ENCODE measurements around the gene PSMB7.

PSMB7 gene

DNA sequence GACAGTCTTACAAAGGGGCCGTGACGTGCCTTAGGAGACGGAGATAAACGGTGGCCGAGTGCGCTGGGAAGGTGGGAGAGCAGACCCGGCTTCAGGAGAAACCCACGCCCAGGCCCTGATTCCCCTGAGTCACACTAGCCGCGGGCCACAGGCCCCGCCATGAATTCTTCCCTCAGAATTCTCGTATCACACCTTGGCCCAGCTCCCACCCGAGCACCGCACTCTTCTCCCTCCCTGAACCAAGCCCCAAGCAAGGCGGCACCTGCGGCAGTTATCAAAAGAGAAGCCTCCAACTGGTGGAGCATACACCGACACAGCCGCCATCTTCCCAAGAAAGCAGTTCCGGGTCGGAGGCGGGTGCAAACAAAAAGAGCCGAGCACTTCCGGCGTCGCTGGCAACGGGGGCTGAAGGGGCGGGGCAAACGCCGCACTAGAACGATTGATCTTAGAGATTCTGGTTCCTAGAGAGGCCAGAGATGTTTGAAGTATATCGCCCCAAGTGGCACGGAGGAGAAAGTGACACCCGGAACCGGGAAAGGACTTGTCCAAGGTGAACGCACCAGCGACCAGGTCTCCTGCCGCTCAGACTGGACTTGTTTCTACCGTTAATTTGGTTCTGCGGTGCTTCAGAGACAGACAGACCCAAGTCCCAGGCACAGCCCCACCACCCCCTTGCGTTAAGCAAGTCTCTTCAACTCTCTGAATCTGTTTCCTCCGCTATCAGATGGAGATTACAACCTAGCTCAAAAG, at the start of gene PSMB7:
PSMB7 (minus strand) TSS at position 341 of the 750 bp plus-strand sequence; CDS start at position 324, 17 bp downstream.
- H3K27ac ChIP-seq (ENCODE audit: low read depth, low read length): peak within 1 kb of the TSS; percentile 86
- H3K4me3 ChIP-seq (ENCODE audit: low read depth, low read length): peak within 1 kb of the TSS; percentile 97
- H3K4me1 ChIP-seq (ENCODE audit: control insufficient read depth, insufficient read depth, low read length): peaks cover 3% of the 10 kb centered on the region; the same call in 1 of the 2 replicates

DNA sequence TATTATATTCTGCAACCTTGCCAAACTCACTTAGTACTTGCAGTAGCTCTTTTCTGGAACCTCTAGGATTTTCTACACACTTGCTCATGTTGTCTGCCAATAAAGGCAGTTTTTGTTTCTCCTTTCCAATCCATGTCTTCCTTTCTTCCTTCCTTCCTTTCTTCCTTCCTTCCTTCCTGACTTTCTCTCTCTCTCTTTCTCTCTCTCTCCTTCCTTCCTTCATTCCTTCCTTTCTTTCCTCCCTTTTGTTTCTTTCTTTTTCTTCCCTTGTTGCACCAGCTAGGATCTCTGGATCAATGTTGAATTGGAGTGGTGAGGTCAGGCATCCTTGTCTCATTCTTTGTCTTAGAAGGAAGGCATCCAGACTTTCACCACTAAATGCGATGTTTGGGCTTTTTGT, 47.5 kb upstream of the PSMB7 start:
- Histone ChIP-seq H3K4me1 (ENCODE audit: control insufficient read depth, insufficient read depth, low read length) (no peaks in the 10 kb centered on the region), H3K4me3 (ENCODE audit: low read depth, low read length) (no peak overlapping the region), H3K9ac (ENCODE audit: low read length) (no peak overlapping the region), H3K36me3 (ENCODE audit: control insufficient read depth, insufficient read depth, low read length) (no peaks in the 10 kb centered on the region), H3K27me3 (ENCODE audit: control insufficient read depth, insufficient read depth, low read length) (peaks cover 3% of the 10 kb centered on the region; the same call in 1 of the 2 replicates), H3K9me3 (ENCODE audit: control insufficient read depth, insufficient read depth, low read depth, low read length) (no peaks in the 10 kb centered on the region), H3K27ac (ENCODE audit: low read depth, low read length) (no peak overlapping the region)

More for the DNA sequence above, at the start of gene PSMB7:
- Histone ChIP-seq H3K9ac (ENCODE audit: low read length) (peak within 1 kb of the TSS; percentile 89), H3K36me3 (ENCODE audit: control insufficient read depth, insufficient read depth, low read length) (peaks cover 40% of the 10 kb centered on the region), H3K27me3 (ENCODE audit: control insufficient read depth, insufficient read depth, low read length) (no peaks in the 10 kb centered on the region), H3K9me3 (ENCODE audit: control insufficient read depth, insufficient read depth, low read depth, low read length) (no peaks in the 10 kb centered on the region)

DNA sequence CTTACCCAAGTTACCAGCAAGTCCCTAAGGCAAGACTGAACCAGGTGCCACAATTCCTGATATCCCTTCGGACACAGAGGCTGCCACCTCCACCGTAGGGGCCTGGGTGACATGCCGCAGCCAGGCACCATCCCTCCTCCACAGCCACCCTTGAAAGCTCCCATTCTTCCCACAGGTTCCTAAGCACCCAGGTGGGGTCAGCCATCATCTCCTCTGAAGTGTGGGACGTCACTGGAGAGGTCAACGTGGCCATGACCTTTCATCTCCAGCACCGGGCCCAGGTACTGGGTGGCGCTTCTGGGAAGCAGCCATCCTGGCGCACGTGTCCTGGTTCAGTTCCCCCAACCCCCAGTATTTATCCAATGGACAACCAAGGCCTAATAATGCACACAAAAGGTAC, 43.2 kb upstream of the PSMB7 start:
- H3K4me3 ChIP-seq (ENCODE audit: low read depth, low read length): no peak overlapping the region
- no peaks in the 10 kb centered on the region for H3K36me3 ChIP-seq (ENCODE audit: control insufficient read depth, insufficient read depth, low read length)
- H3K27me3 ChIP-seq (ENCODE audit: control insufficient read depth, insufficient read depth, low read length): peaks cover 12% of the 10 kb centered on the region
- H3K9me3 ChIP-seq (ENCODE audit: control insufficient read depth, insufficient read depth, low read depth, low read length): no peaks in the 10 kb centered on the region
- peaks cover 9% of the 10 kb centered on the region; the same call in 1 of the 2 replicates for H3K4me1 ChIP-seq (ENCODE audit: control insufficient read depth, insufficient read depth, low read length)
- no peak overlapping the region for H3K9ac ChIP-seq (ENCODE audit: low read length)
- no peak overlapping the region for H3K27ac ChIP-seq (ENCODE audit: low read depth, low read length)

- no peak overlapping the region for H3K27ac ChIP-seq (ENCODE audit: low read depth, low read length)
- no peaks in the 10 kb centered on the region for H3K36me3 ChIP-seq (ENCODE audit: control insufficient read depth, insufficient read depth, low read length)
- H3K9me3 ChIP-seq (ENCODE audit: control insufficient read depth, insufficient read depth, low read depth, low read length): peaks cover under 1% of the 10 kb centered on the region; the same call in 1 of the 2 replicates
- peaks cover 9% of the 10 kb centered on the region; the same call in 1 of the 2 replicates for H3K4me1 ChIP-seq (ENCODE audit: control insufficient read depth, insufficient read depth, low read length)
- no peak overlapping the region for H3K4me3 ChIP-seq (ENCODE audit: low read depth, low read length)
- H3K9ac ChIP-seq (ENCODE audit: low read length): no peak overlapping the region
- peaks cover 17% of the 10 kb centered on the region for H3K27me3 ChIP-seq (ENCODE audit: control insufficient read depth, insufficient read depth, low read length)
Measured at GRCh38 chr9:124457887-124458431, 42.7 kb upstream of the PSMB7 start.

GRCh38 chr9:124457079-124457886, 42.0 kb upstream of the PSMB7 start:
- H3K9me3 ChIP-seq (ENCODE audit: control insufficient read depth, insufficient read depth, low read depth, low read length): peaks cover 2% of the 10 kb centered on the region; the same call in 1 of the 2 replicates
- H3K4me3 ChIP-seq (ENCODE audit: low read depth, low read length): no peak overlapping the region
- no peak overlapping the region for H3K9ac ChIP-seq (ENCODE audit: low read length)
- peaks cover 9% of the 10 kb centered on the region; the same call in 1 of the 2 replicates for H3K4me1 ChIP-seq (ENCODE audit: control insufficient read depth, insufficient read depth, low read length)
- no peaks in the 10 kb centered on the region for H3K36me3 ChIP-seq (ENCODE audit: control insufficient read depth, insufficient read depth, low read length)
- peaks cover 21% of the 10 kb centered on the region for H3K27me3 ChIP-seq (ENCODE audit: control insufficient read depth, insufficient read depth, low read length)
- no peak overlapping the region for H3K27ac ChIP-seq (ENCODE audit: low read depth, low read length)

- no peaks in the 10 kb centered on the region for H3K36me3 ChIP-seq (ENCODE audit: control insufficient read depth, insufficient read depth, low read length)
- peaks cover 29% of the 10 kb centered on the region for H3K27me3 ChIP-seq (ENCODE audit: control insufficient read depth, insufficient read depth, low read length)
- H3K9me3 ChIP-seq (ENCODE audit: control insufficient read depth, insufficient read depth, low read depth, low read length): peaks cover 2% of the 10 kb centered on the region; the same call in 1 of the 2 replicates
- peaks cover 11% of the 10 kb centered on the region; the same call in 1 of the 2 replicates for H3K4me1 ChIP-seq (ENCODE audit: control insufficient read depth, insufficient read depth, low read length)
- no peak overlapping the region for H3K9ac ChIP-seq (ENCODE audit: low read length)
- no peak overlapping the region for H3K4me3 ChIP-seq (ENCODE audit: low read depth, low read length)
- no peak overlapping the region for H3K27ac ChIP-seq (ENCODE audit: low read depth, low read length)
Measured at GRCh38 chr9:124456341-124457078, 41.3 kb upstream of the PSMB7 start.

DNA sequence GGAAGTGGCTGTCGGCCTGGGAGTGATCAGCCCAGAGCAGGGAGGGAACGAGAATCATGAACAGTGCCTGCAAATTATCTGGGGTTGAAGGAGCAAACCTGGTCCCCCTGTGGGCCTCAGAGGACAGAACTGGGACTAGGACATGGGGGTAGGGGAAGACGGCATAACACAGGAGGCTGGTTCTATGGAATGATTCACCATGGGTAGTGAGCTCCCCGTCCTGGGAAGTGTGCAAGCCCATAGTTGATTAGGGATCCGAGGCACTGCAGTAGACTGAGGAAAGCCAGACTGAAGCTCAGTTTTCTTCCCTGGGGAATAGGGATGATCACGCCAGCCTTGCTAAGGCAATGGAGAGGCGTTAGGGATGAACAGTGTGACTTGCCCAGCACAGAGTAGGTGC, 40.6 kb upstream of the PSMB7 start:
- Histone ChIP-seq H3K27me3 (ENCODE audit: control insufficient read depth, insufficient read depth, low read length) (peaks cover 36% of the 10 kb centered on the region), H3K36me3 (ENCODE audit: control insufficient read depth, insufficient read depth, low read length) (no peaks in the 10 kb centered on the region), H3K4me1 (ENCODE audit: control insufficient read depth, insufficient read depth, low read length) (peaks cover 18% of the 10 kb centered on the region), H3K4me3 (ENCODE audit: low read depth, low read length) (no peak overlapping the region), H3K27ac (ENCODE audit: low read depth, low read length) (no peak overlapping the region), H3K9me3 (ENCODE audit: control insufficient read depth, insufficient read depth, low read depth, low read length) (peaks cover 2% of the 10 kb centered on the region; the same call in 1 of the 2 replicates), H3K9ac (ENCODE audit: low read length) (no peak overlapping the region)

GRCh38 chr9:124454791-124455443, 39.7 kb upstream of the PSMB7 start:
- Histone ChIP-seq H3K36me3 (ENCODE audit: control insufficient read depth, insufficient read depth, low read length) (no peaks in the 10 kb centered on the region), H3K4me3 (ENCODE audit: low read depth, low read length) (no peak overlapping the region), H3K9me3 (ENCODE audit: control insufficient read depth, insufficient read depth, low read depth, low read length) (peaks cover 2% of the 10 kb centered on the region; the same call in 1 of the 2 replicates), H3K27me3 (ENCODE audit: control insufficient read depth, insufficient read depth, low read length) (peaks cover 41% of the 10 kb centered on the region), H3K27ac (ENCODE audit: low read depth, low read length) (no peak overlapping the region), H3K4me1 (ENCODE audit: control insufficient read depth, insufficient read depth, low read length) (peaks cover 24% of the 10 kb centered on the region), H3K9ac (ENCODE audit: low read length) (no peak overlapping the region)

DNA sequence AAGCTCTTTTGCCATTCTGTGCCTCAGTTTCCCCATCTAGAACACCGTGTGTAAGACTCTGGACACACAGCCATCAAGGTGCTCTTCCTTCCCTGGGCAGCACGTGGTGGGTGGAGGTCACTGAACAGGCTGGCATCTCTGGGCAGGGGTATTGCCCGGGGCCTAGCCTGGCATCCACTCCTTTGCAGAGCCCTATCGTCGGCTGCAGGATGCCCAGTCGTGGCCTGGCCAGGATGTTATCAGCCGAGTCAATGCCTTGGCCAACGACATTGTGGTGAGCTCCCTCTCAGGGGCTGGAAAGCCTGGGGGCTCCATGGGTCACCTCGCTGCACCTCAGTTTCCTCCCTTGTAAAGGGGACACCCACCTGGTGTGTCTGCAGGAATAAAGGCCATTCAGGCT, 39.1 kb upstream of the PSMB7 start:
- Histone ChIP-seq H3K27ac (ENCODE audit: low read depth, low read length) (no peak overlapping the region), H3K9me3 (ENCODE audit: control insufficient read depth, insufficient read depth, low read depth, low read length) (peaks cover 2% of the 10 kb centered on the region; the same call in 1 of the 2 replicates), H3K36me3 (ENCODE audit: control insufficient read depth, insufficient read depth, low read length) (no peaks in the 10 kb centered on the region), H3K27me3 (ENCODE audit: control insufficient read depth, insufficient read depth, low read length) (peaks cover 41% of the 10 kb centered on the region), H3K4me1 (ENCODE audit: control insufficient read depth, insufficient read depth, low read length) (peaks cover 24% of the 10 kb centered on the region), H3K9ac (ENCODE audit: low read length) (no peak overlapping the region), H3K4me3 (ENCODE audit: low read depth, low read length) (no peak overlapping the region)

DNA sequence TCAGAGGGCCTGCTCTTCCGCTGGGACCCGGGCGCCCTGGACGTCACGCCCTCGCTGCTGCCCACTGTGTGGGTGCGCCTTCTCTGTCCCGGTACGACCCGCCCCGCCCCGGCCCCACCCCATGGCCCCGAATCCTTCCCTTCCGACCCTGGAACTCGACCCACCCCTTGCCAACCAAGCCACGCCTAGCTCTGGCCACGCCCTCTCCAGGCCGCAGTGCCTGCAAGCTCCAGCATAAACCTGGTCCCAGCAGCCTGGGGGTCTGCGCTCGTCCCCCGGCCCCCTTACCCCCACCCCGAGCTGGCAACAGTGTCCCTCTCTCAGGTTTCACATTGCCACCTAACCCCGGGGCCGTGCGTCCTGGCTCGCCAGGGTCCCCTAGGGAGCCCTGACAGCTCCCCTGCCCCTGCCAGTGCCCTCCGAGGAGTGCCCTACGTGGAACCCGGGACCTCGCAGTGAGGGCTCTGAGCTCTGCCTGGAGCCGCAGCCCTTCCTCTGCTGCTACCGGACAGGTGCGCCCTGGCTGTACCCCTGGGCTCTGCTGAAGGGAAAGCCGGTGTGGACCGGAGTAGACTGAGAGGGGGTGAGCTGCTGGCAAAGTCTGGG, 38.4 kb upstream of the PSMB7 start:
- Histone ChIP-seq H3K36me3 (ENCODE audit: control insufficient read depth, insufficient read depth, low read length) (no peaks in the 10 kb centered on the region), H3K9ac (ENCODE audit: low read length) (no peak overlapping the region), H3K27ac (ENCODE audit: low read depth, low read length) (no peak overlapping the region), H3K27me3 (ENCODE audit: control insufficient read depth, insufficient read depth, low read length) (peaks cover 41% of the 10 kb centered on the region), H3K4me3 (ENCODE audit: low read depth, low read length) (peak overlapping the region; percentile 46), H3K9me3 (ENCODE audit: control insufficient read depth, insufficient read depth, low read depth, low read length) (peaks cover 2% of the 10 kb centered on the region; the same call in 1 of the 2 replicates), H3K4me1 (ENCODE audit: control insufficient read depth, insufficient read depth, low read length) (peaks cover 24% of the 10 kb centered on the region)
